H9 (cell line): ENCODE data around the gene DIS3L2. TPM values are rescaled to one million over a fixed set of nuclear protein-coding genes. Genes with fewer than 3 reads are reported as not detected.

ENCODE experiments used
- DNase-seq: peaks from one replicate; pipeline ENCODE4 v3.0.0-alpha.2; 2017
- H2AFZ ChIP-seq: one replicate; pipeline ENCODE4 v1.6.1; 2013; ENCODE audit warnings: mild to moderate bottlenecking, low read length, control low read depth, moderate library complexity
- H2AK5ac ChIP-seq: 2 replicates; pipeline ENCODE4 v1.6.1; 2013; ENCODE audit warnings: low read length, control low read depth, mixed read lengths; ENCODE audit not compliant: insufficient read length
- H2BK120ac ChIP-seq: one replicate; pipeline ENCODE4 v1.6.1; 2013; ENCODE audit warnings: low read depth, mild to moderate bottlenecking, low read length, control low read depth, inconsistent platforms; ENCODE audit not compliant: poor library complexity, severe bottlenecking
- H2BK12ac ChIP-seq: 2 replicates; pipeline ENCODE4 v1.6.1; 2013; ENCODE audit warnings: low read length, control low read depth, mixed read lengths, low read depth; ENCODE audit not compliant: insufficient read length
- H2BK15ac ChIP-seq: 2 replicates; pipeline ENCODE4 v1.6.1; 2013; ENCODE audit warnings: low read depth, low read length, control low read depth
- H2BK20ac ChIP-seq: one replicate; pipeline ENCODE4 v1.6.1; 2013; ENCODE audit warnings: low read depth, mild to moderate bottlenecking, low read length, control low read depth, inconsistent platforms; ENCODE audit not compliant: poor library complexity, severe bottlenecking
- H2BK5ac ChIP-seq: 2 replicates; pipeline ENCODE4 v1.6.1; 2013; ENCODE audit warnings: low read length, control low read depth, mixed read lengths; ENCODE audit not compliant: insufficient read length
- H3K14ac ChIP-seq: 2 replicates; pipeline ENCODE4 v1.6.1; 2013; ENCODE audit warnings: low read length, control low read depth; ENCODE audit not compliant: insufficient read depth
- H3K18ac ChIP-seq: 2 replicates; pipeline ENCODE4 v1.6.1; 2013; ENCODE audit warnings: low read depth, mild to moderate bottlenecking, mixed read lengths, low read length, control low read depth; ENCODE audit not compliant: insufficient read length
- H3K23ac ChIP-seq: 2 replicates; pipeline ENCODE4 v1.6.1; 2013; ENCODE audit warnings: low read length, control low read depth, mixed read lengths, low read depth; ENCODE audit not compliant: insufficient read length
- H3K23me2 ChIP-seq: 2 replicates; pipeline ENCODE4 v1.6.1; 2013; ENCODE audit warnings: low read depth, mild to moderate bottlenecking, mixed read lengths, low read length, control low read depth; ENCODE audit not compliant: insufficient read length, poor library complexity, severe bottlenecking
- H3K27ac ChIP-seq: 2 replicates; pipeline ENCODE4 v1.5.1; 2013; ENCODE audit warnings: low read length, control low read depth, mixed read lengths, low read depth; ENCODE audit not compliant: insufficient read length
- H3K27me3 ChIP-seq: 2 replicates; pipeline ENCODE4 v1.6.1; 2013; ENCODE audit warnings: low read length, control low read depth, inconsistent platforms; ENCODE audit not compliant: insufficient read depth
- H3K4ac ChIP-seq: 2 replicates; pipeline ENCODE4 v1.6.1; 2013; ENCODE audit warnings: low read depth, mild to moderate bottlenecking, control low read depth, inconsistent platforms, low read length, moderate library complexity
- H3K4me1 ChIP-seq: 2 replicates; pipeline ENCODE4 v1.6.1; 2013; ENCODE audit warnings: low read length, control low read depth, inconsistent platforms; ENCODE audit not compliant: insufficient read depth
- H3K4me2 ChIP-seq: 2 replicates; pipeline ENCODE4 v1.6.1; 2013; ENCODE audit warnings: low read length, control low read depth, mixed read lengths; ENCODE audit not compliant: insufficient read length, insufficient read depth
- H3K56ac ChIP-seq: 2 replicates; pipeline ENCODE4 v1.6.1; 2013; ENCODE audit warnings: low read depth, mild to moderate bottlenecking, mixed read lengths, low read length, control low read depth; ENCODE audit not compliant: insufficient read length
- H3K79me1 ChIP-seq: 2 replicates; pipeline ENCODE4 v1.6.1; 2013; ENCODE audit warnings: low read depth, mild to moderate bottlenecking, moderate library complexity, low read length, control low read depth, inconsistent platforms; ENCODE audit not compliant: insufficient read depth, poor library complexity, severe bottlenecking
- H3K79me2 ChIP-seq: 2 replicates; pipeline ENCODE4 v1.6.1; 2013; ENCODE audit warnings: low read length, control low read depth, inconsistent platforms; ENCODE audit not compliant: insufficient read depth
- H3K9ac ChIP-seq: 2 replicates; pipeline ENCODE4 v1.6.1; 2013; ENCODE audit warnings: low read length, control low read depth, mixed read lengths; ENCODE audit not compliant: insufficient read length; ENCODE audit errors: extremely low read depth
- H3K9me3 ChIP-seq: one replicate; pipeline ENCODE4 v1.6.1; 2013; ENCODE audit warnings: low read depth, low read length, inconsistent platforms; ENCODE audit not compliant: control insufficient read depth
- H3T11ph ChIP-seq: one replicate; pipeline ENCODE4 v1.6.1; 2013; ENCODE audit warnings: mild to moderate bottlenecking, low read length, control low read depth, inconsistent platforms
- H4K20me1 ChIP-seq: one replicate; pipeline ENCODE4 v1.6.1; 2013; ENCODE audit not compliant: control insufficient read depth, insufficient read length, insufficient read depth
- H4K5ac ChIP-seq: 2 replicates; pipeline ENCODE4 v1.6.1; 2013; ENCODE audit warnings: low read depth, mild to moderate bottlenecking, mixed read lengths, low read length, control low read depth; ENCODE audit not compliant: insufficient read length
- H4K8ac ChIP-seq: replicated peaks from 2 replicates; pipeline ENCODE4 v1.6.1; 2013; ENCODE audit warnings: low read length, control low read depth, mixed read lengths, low read depth; ENCODE audit not compliant: insufficient read length
- H4K91ac ChIP-seq: 2 replicates; pipeline ENCODE4 v1.6.1; 2013; ENCODE audit warnings: low read depth, mild to moderate bottlenecking, moderate library complexity, mixed read lengths, low read length, control low read depth; ENCODE audit not compliant: insufficient read length
- H3K27ac Mint-ChIP-seq, 3 experiments: 2 replicates in 2 of 3; 3 replicates in 1 of 3; pipeline ENCODE4 v1.8.0; 2020 to 2021; ENCODE audit warnings: mixed read lengths in 3 of 3, mild to moderate bottlenecking in 1 of 3, moderate library complexity in 1 of 3
- H3K27me3 Mint-ChIP-seq: 2 replicates; pipeline ENCODE4 v1.8.0; 2021; ENCODE audit warnings: low read depth, mild to moderate bottlenecking, moderate library complexity, mixed read lengths
- H3K36me3 Mint-ChIP-seq, 3 experiments: 2 replicates in 2 of 3; 3 replicates in 1 of 3; pipeline ENCODE4 v1.8.0; 2020 to 2021; ENCODE audit warnings: low read depth in 3 of 3, mixed read lengths in 3 of 3; ENCODE audit not compliant: insufficient read depth in 1 of 3
- H3K4me1 Mint-ChIP-seq, 2 experiments: 2 replicates each; pipeline ENCODE4 v1.8.0; 2020; ENCODE audit warnings: mixed read lengths in 2 of 2
- H3K4me3 Mint-ChIP-seq, 2 experiments: 2 replicates in 1 of 2; 3 replicates in 1 of 2; pipeline ENCODE4 v1.8.0; 2020 to 2021; ENCODE audit warnings: mild to moderate bottlenecking in 2 of 2, mixed read lengths in 2 of 2, moderate library complexity in 1 of 2
- H3K9me3 Mint-ChIP-seq, 2 experiments: 2 replicates in 1 of 2; 3 replicates in 1 of 2; pipeline ENCODE4 v1.8.0; 2020; ENCODE audit warnings: mild to moderate bottlenecking in 2 of 2, mixed read lengths in 2 of 2, moderate library complexity in 1 of 2
- CTCF ChIP-seq: fragments of 200-600 bp; sonication (generic); conservative IDR thresholded peaks from 3 replicates; pipeline ENCODE4 v1.8.0; 2021; ENCODE audit warnings: antibody characterized with exemption, mild to moderate bottlenecking
- WGBS: extraction: QIAGEN DNeasy Blood & Tissue Kit; methylation state at CpG from one replicate; pipeline ENCODE4 v1.1.7; 2013; ENCODE audit warnings: missing lambda C conversion rate, low lambda C conversion rate, mixed read lengths; ENCODE audit not compliant: insufficient read length; ENCODE audit errors: extremely low coverage; 5-methylcytosine and 5-hydroxymethylcytosine counted together
- total RNA-seq: library from RNA; stranded (reverse); gene quantifications from 2 replicates; pipeline ENCODE4 v1.2.1, GENCODE V29; 2021

The DIS3L2 gene
- total RNA-seq, 1 experiment from 2014 or later: 28.1 TPM

DNA sequence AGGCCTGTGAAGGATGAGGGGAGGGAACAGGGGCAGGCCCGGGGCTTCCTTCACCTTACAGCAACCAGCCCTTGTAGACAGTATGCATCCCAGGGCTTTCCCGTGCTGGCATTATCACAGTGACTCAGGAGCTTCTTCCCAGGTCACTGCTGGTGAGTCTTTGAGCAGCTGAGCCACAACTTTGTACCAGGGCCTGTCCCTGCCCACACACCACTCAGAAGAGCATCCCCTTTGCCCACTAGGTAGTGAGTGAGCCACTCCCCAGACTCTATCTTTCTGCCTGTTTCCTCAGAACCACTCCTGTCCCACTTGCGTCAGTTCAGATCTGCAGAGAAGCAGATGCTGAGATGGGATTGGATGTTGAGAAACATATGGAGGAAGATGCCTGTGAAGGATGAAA, 347.5 kb downstream of the DIS3L2 start:
- no peak overlapping the region for H3K27ac ChIP-seq

More for the DNA sequence above, 347.5 kb downstream of the DIS3L2 start:
- H2BK12ac ChIP-seq: no peak overlapping the region
- DNase-seq: no peak
- Mint-ChIP-seq H3K36me3 (peaks cover 6 to 19% (median 12%) of the 10 kb centered on the region in 3 experiments), H3K9me3 (peaks cover 10 to 17% of the 10 kb centered on the region in 2 experiments), H3K27ac (peak overlapping the region in 1 of 3 experiments; percentile 35; a peak in 1 of 7 replicates), H3K27me3 (no peaks in the 10 kb centered on the region; the same call in 1 of the 2 replicates), H3K4me1 (peaks cover 3 to 10% of the 10 kb centered on the region in 2 experiments; a peak in 2 of 4 replicates), H3K4me3 (no peak overlapping the region)
- no peak overlapping the region for H3K18ac ChIP-seq
- no peaks in the 10 kb centered on the region for H3K27me3 ChIP-seq
- H2BK20ac ChIP-seq: no peak overlapping the region
- H3K4me1 ChIP-seq: no peaks in the 10 kb centered on the region
- no peak overlapping the region for H3K9ac ChIP-seq
- H4K5ac ChIP-seq: no peak overlapping the region
- no peaks in the 10 kb centered on the region for H3K79me2 ChIP-seq
- H4K91ac ChIP-seq: no peak overlapping the region
- H2BK5ac ChIP-seq: no peak overlapping the region
- no peak overlapping the region for H3T11ph ChIP-seq
- H3K9me3 ChIP-seq: no peaks in the 10 kb centered on the region
- no CpG with 5 or more reads among the region's 3 CpGs for WGBS
- H2AK5ac ChIP-seq: no peak overlapping the region
- H2BK15ac ChIP-seq: no peak overlapping the region
- no peaks in the 10 kb centered on the region for H3K23me2 ChIP-seq
- H4K20me1 ChIP-seq: no peaks in the 10 kb centered on the region
- H3K79me1 ChIP-seq: no peaks in the 10 kb centered on the region
- no peak overlapping the region for H4K8ac ChIP-seq
- no peak for TF ChIP-seq CTCF
- H3K56ac ChIP-seq: no peak overlapping the region
- H3K4me2 ChIP-seq: no peak overlapping the region
- H3K23ac ChIP-seq: no peak overlapping the region
- H3K14ac ChIP-seq: no peak overlapping the region
- no peak overlapping the region for H2AFZ ChIP-seq
- no peak overlapping the region for H3K4ac ChIP-seq
- no peak overlapping the region for H2BK120ac ChIP-seq
